GM12891 (cell line): ENCODE data around the gene TXNL1.
"Not testable (repeated sequence)": the region's sequence is repeated elsewhere in the genome, so short reads cannot be mapped to it uniquely, and the experiment has no call there.

Experiments used
- POLR2A ChIP-seq: IDR thresholded peaks from 2 replicates; pipeline ENCODE4 v1.6.1; 2011; ENCODE audit warnings: low read depth, low read length, control low read depth
- POLR2AphosphoS5 ChIP-seq: IDR thresholded peaks from 2 replicates; pipeline ENCODE4 v1.6.1; 2011; ENCODE audit warnings: low read depth, low read length, control low read depth
- SPI1 ChIP-seq: IDR thresholded peaks from 2 replicates; pipeline ENCODE4 v1.6.1; 2011; ENCODE audit warnings: low read depth, low read length, control low read depth
- TAF1 ChIP-seq: IDR thresholded peaks from 2 replicates; pipeline ENCODE4 v1.6.1; 2011; ENCODE audit warnings: low read depth, low read length, control low read depth

DNA sequence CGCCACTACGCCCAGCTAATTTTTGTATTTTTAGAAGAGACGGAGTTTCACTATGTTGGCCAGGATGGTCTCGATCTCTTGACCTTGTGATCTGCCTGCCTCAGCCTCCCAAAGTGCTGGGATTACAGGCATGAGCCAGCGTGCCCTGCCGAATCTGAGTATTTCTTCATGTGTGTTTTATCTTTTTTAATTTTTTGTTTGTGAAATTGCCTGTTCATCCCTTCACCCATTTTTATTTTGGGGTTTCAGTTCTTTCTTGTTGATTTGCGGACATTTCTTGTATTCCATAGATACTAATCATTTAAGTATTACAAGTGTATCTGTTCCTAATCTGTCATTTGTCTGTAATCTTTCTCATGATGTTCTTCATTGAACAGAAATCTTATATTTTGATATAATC, 15.9 kb upstream of the TXNL1 start:
- TF ChIP-seq POLR2AphosphoS5, SPI1, POLR2A, TAF1: not testable (repeated sequence)
